Adipose tissue (tissue), 3 donors: Measurements from ENCODE around the gene TBC1D14. TPM values are rescaled to one million over a fixed set of nuclear protein-coding genes. Genes with fewer than 3 reads are reported as not detected.
A peak's percentile ranks its signal among the peaks of the same experiment; 100 is the strongest.

Source experiments
- H3K27ac ChIP-seq: one replicate; pipeline ENCODE4 v1.5.1; 2013; ENCODE audit warnings: low read depth, low read length
- WGBS, 3 donors: extraction: QIAGEN DNeasy Blood & Tissue Kit; methylation state at CpG; one replicate each; pipeline ENCODE4 v1.1.7; 2013; 5-methylcytosine and 5-hydroxymethylcytosine counted together
- polyA plus RNA-seq, 3 donors: library from polyadenylated mRNA; stranded (reverse); fragments of 200-250 nt; gene quantifications; one replicate each; pipeline ENCODE4 v1.2.3, GENCODE V29; 2013
- donor health status: healthy with polysubstance abuse.
- donor health status: Bipolar disorder and iron deficiency.
- donor health status: healthy.

Gene TBC1D14
- polyA plus RNA-seq, 3 donors, result 12.2 to 22.9 (median 22.9) TPM

GRCh38 chr4:6917461-6918271 lies 8.0 kb downstream of the TBC1D14 start:
- 24 to 35% (median 35%) methylated on average over 18 of the region's 18 CpGs for WGBS, 3 donors
- peak overlapping the region; percentile 25 for H3K27ac ChIP-seq

GRCh38 chr4:6918338-6918737 lies 8.7 kb downstream of the TBC1D14 start:
- H3K27ac ChIP-seq, result peak overlapping the region; percentile 25
- 27 to 35% (median 31%) methylated on average over 7 of the region's 7 CpGs for WGBS, 3 donors

DNA sequence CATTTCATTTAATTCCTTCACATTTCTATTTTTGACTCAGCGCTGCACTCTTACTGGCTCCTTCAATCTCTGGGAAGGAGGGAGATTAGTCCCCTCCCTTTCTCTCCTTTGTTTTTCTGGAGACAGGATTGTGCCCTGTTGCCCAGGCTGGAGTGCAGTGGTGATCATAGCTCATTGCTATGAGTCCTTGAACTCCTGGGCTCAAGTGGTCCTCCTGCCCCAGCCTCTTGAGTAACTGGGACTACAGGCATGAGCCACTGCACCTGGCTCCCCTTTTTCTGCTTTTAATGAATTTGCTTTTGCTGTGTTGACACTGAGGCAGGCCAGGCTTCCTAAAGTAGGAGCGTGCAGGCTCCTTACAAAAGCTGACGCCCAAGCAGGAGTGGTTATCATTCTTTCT lies 10.5 kb downstream of the TBC1D14 start:
- no peak overlapping the region for H3K27ac ChIP-seq
- whole genome bisulfite sequencing, 3 donors, result 64 to 67% (median 65%) methylated on average over 3 of the region's 3 CpGs

- no peak overlapping the region for H3K27ac ChIP-seq
- 97 to 98% (median 98%) methylated on average over 32 of the region's 32 CpGs for WGBS, 3 donors
Observed at GRCh38 chr4:6923507-6923906, 13.9 kb downstream of the TBC1D14 start.

GRCh38 chr4:6924361-6924779 lies 14.7 kb downstream of the TBC1D14 start:
- 86 to 89% (median 89%) methylated on average over 12 of the region's 12 CpGs for WGBS, 3 donors
- no peak overlapping the region for H3K27ac ChIP-seq

DNA sequence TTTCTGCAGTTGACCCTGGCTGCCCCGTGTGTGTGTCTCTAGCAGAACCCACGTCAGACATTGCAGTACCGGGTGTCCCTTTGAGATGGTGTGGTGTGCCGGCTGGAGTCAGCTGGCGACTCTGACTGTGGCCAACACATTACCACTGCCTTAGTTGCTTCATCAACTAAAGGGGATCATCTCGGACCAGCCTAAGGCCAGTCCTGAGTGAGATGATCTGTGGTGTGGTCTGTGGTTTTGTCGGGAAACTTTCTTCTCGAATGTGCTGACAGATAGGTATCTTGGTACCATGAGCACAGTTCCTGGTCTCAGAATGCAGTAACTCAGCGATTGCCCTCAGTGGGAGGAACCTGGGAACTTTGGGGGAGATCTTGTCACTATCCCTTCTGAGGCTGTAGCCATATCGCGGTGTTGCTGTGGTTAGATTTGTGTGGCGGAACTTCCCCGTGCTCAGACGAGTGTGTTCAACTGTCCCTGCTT lies 15.8 kb downstream of the TBC1D14 start:
- 54 to 88% (median 66%) methylated on average over 14 of the region's 14 CpGs for WGBS, 3 donors
- no peak overlapping the region for H3K27ac ChIP-seq

GRCh38 chr4:6926081-6926480 lies 16.5 kb downstream of the TBC1D14 start:
- no peak overlapping the region for H3K27ac ChIP-seq
- 74 to 90% (median 81%) methylated on average over 19 of the region's 19 CpGs for WGBS, 3 donors

DNA sequence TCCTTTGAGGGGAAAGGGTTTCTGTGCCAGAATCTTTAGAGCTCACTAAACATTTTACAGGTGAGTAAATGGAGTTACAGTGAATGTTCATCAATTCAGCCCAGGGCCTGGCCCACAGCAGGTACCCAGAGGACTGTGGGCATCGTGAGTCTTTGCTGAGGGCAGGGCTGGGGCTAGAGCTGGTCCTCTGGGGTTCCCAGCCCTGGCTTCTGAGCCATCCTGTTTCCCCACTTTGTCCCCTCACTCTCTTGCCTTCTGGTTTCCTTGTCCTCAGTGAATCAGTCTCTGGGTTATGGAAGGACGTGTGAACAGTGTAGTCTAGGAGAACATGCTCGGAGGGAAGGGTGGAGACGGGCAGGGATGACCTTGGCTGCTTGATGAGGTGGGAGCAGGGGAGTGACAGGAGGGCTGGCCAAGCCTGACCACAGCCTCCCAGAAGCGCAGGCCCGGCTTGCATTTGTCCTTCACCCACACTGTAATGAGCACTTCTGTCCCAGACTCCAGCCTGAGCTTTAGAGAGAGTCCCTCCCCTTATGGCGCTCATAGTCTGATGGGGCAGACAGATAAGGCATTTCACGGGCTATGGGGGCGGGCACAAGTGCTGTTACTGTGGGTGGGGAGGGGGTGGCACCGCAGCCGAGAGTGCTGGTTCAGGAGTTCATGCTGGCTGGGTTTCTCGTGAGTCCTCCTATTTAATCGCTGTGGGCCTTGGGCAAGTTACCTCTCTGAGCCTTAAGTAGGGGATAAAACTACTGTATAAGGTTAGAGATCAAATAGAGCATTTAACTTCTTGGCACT lies 17.3 kb downstream of the TBC1D14 start:
- WGBS, 3 donors, result 33 to 57% (median 52%) methylated on average over 13 of the region's 13 CpGs
- no peak overlapping the region for H3K27ac ChIP-seq

DNA sequence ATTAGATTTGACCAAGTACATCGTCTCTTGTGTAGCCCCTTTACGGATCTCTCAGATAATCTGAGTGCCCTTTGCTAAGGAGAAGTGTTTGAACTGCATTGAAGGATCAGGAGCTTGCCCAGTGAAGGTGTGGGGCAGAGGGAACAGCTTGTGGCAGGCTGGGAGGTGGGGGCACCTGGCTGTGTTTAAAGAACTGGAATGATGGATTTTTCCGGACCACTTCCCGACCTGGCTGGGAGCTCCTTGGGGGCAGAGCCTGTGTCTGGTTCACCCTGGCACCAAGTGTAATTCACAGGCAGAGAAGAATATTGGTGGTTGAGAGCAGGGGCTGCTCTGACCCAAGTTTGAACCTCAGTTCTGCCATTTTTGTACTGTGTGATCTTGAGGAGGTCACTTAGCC lies 18.5 kb downstream of the TBC1D14 start:
- 94 to 95% (median 94%) methylated on average over 4 of the region's 4 CpGs for WGBS, 3 donors
- no peak overlapping the region for H3K27ac ChIP-seq

GRCh38 chr4:6929339-6929811 lies 19.7 kb downstream of the TBC1D14 start:
- WGBS, 3 donors, result 72 to 85% (median 80%) methylated on average over 9 of the region's 9 CpGs
- H3K27ac ChIP-seq, result no peak overlapping the region

GRCh38 chr4:6929812-6930464 lies 20.3 kb downstream of the TBC1D14 start:
- WGBS, 3 donors, result 51 to 78% (median 59%) methylated on average over 15 of the region's 15 CpGs
- no peak overlapping the region for H3K27ac ChIP-seq

GRCh38 chr4:6932475-6932874 lies 22.8 kb downstream of the TBC1D14 start:
- WGBS, 3 donors, result 98 to 100% (median 100%) methylated on average over 3 of the region's 3 CpGs
- H3K27ac ChIP-seq, result no peak overlapping the region

- WGBS, 3 donors, result 93 to 96% (median 95%) methylated on average over 3 of the region's 3 CpGs
- H3K27ac ChIP-seq, result no peak overlapping the region
Observed at GRCh38 chr4:6932918-6933317, 23.3 kb downstream of the TBC1D14 start.

DNA sequence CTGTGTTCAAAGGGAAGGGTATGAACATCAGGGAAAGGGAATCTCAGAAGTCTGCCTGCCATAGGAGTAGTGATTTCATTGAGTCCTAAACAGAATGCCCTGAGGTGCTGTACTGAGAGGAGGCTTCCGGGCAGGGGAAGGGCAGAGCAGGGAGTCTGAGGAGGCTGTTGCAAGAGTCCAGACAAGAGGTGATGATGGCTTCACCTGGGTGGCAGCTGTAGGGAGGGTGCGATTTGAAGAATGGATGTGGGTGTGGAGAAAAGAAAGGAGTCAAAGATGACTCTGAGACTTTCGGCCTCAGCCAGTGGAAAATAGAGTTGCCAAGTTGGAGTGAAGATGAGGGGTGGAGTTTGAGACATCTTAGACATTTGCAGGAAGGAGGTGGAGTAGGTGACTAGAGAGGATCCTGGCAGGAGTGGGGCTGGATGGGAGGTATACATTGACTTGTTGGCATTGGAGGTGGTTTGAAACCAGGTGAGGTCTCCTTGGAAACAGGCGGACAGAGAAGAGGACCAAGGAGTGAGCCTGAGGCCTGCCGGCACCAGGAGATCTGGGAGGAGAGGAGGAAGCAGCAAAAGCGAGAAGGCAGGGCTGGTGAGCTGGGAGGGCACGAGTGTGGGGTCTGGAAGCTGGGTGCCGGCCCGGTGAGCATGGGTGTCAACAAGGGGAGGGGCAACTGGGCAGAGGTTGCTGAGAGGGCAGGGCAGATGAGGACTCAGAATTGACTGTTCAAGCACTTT lies 24.2 kb downstream of the TBC1D14 start:
- H3K27ac ChIP-seq, result no peak overlapping the region
- WGBS, 3 donors, result 90 to 96% (median 91%) methylated on average over 9 of the region's 9 CpGs

DNA sequence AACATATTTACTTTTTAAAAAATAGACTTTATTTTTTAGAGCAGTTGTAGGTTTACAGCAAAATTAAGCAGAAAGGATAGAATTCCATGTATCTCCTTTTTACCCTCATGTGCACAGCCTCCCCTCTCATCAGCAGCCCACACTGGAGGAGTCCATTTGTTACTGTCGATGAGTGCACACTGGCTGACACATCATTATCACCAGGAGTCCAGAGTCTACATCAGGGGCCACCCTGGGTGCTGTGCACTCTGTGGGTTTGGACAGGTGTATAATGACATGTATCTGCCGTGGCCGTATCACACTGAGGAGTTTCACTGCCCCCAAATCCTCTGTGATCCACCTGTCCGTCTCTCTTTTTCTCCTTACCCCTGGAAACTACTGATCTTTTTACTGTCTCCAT lies 26.3 kb downstream of the TBC1D14 start:
- 68 to 89% (median 81%) methylated on average over 4 of the region's 4 CpGs for WGBS, 3 donors

DNA sequence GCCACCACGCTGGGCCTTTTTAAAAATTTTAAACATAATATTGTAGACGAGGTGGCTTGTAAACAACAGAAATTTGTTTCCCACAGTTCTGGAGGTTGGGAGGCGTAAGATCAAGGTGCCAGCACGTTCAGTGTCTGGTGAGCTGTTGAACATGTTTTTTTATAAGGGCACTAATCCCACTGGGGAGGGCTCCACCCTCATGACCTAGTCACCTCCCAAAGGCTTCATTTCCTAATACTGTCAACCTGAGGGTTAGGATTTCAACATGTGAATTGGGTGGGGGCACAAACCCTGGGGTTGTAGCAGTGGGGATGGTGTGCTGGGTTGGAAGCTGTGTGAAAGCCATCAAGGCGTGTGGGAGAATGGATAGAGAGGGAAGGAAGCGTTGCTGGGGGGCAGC lies 27.6 kb downstream of the TBC1D14 start:
- WGBS, 3 donors, result 84 to 97% (median 93%) methylated on average over 6 of the region's 6 CpGs
- H3K27ac ChIP-seq, result no peak overlapping the region

More for the DNA sequence above, 26.3 kb downstream of the TBC1D14 start:
- H3K27ac ChIP-seq, result no peak overlapping the region

GRCh38 chr4:6937754-6938153 lies 28.1 kb downstream of the TBC1D14 start:
- H3K27ac ChIP-seq, result no peak overlapping the region
- 54 to 82% (median 56%) methylated on average over 17 of the region's 17 CpGs for WGBS, 3 donors

DNA sequence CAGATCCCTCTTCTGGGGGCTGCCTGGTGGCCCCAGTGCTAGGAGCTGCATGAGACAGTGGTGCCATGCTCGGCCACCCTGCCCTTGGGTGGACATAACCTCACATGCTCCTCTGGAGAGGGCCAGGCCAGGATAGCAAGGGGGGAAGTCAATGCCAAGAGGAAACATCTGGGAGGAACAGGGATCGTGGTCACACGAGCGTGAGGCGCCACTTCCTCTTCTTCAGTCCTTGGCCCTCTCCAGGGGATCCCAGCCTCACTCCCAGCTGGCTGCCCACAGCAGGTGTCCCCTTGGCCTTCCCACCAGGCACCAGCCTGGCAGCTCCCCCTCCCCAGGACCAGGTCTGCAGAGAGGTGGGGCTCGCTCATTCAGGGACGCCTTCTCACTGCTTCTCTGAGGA lies 28.6 kb downstream of the TBC1D14 start:
- H3K27ac ChIP-seq, result no peak overlapping the region
- 30 to 74% (median 42%) methylated on average over 7 of the region's 7 CpGs for WGBS, 3 donors
